BE2C (cell line): ENCODE results near the gene TCF4.

Experiments
- DNase-seq: peaks from one replicate; pipeline ENCODE4 v3.0.0-alpha.2; 2020
- H3K27me3 ChIP-seq: fragments of 250-450 bp; sonication (Bioruptor Pico); 2 replicates; pipeline ENCODE4 v1.5.1; 2020; ENCODE audit warnings: mild to moderate bottlenecking
- H3K36me3 ChIP-seq: fragments of 250-450 bp; sonication (Bioruptor Pico); 2 replicates; pipeline ENCODE4 v1.5.1; 2020; ENCODE audit warnings: mild to moderate bottlenecking
- H3K4me1 ChIP-seq: fragments of 250-450 bp; sonication (Bioruptor Pico); 2 replicates; pipeline ENCODE4 v1.5.1; 2020
- H3K4me3 ChIP-seq: 2 replicates; pipeline ENCODE4 v1.5.1; 2011; ENCODE audit warnings: low read depth, low read length
- H3K9me3 ChIP-seq: fragments of 250-450 bp; sonication (Bioruptor Pico); 2 replicates; pipeline ENCODE4 v1.5.1; 2020
- TF ChIP-seq, protein P1 (sequence below): IDR thresholded peaks from 2 replicates; pipeline ENCODE4 v1.5.1; 2012; ENCODE audit warnings: mild to moderate bottlenecking, low read depth, low read length

Gene TCF4

GRCh38 chr18:55369346-55369745 lies 218.6 kb downstream of the TCF4 start:
- Histone ChIP-seq H3K9me3 (no peaks in the 10 kb centered on the region), H3K27me3 (no peaks in the 10 kb centered on the region), H3K4me1 (no peaks in the 10 kb centered on the region), H3K36me3 (no peaks in the 10 kb centered on the region), H3K4me3 (no peak overlapping the region)
- DNase-seq = no peak
- TF ChIP-seq, protein P1, sequence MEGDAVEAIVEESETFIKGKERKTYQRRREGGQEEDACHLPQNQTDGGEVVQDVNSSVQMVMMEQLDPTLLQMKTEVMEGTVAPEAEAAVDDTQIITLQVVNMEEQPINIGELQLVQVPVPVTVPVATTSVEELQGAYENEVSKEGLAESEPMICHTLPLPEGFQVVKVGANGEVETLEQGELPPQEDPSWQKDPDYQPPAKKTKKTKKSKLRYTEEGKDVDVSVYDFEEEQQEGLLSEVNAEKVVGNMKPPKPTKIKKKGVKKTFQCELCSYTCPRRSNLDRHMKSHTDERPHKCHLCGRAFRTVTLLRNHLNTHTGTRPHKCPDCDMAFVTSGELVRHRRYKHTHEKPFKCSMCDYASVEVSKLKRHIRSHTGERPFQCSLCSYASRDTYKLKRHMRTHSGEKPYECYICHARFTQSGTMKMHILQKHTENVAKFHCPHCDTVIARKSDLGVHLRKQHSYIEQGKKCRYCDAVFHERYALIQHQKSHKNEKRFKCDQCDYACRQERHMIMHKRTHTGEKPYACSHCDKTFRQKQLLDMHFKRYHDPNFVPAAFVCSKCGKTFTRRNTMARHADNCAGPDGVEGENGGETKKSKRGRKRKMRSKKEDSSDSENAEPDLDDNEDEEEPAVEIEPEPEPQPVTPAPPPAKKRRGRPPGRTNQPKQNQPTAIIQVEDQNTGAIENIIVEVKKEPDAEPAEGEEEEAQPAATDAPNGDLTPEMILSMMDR = no peak

GRCh38 chr18:55365342-55365741 lies 222.7 kb downstream of the TCF4 start:
- H3K27me3 ChIP-seq = no peaks in the 10 kb centered on the region
- no peaks in the 10 kb centered on the region for H3K9me3 ChIP-seq
- no peak for DNase-seq
- H3K4me3 ChIP-seq = no peak overlapping the region
- no peaks in the 10 kb centered on the region for H3K4me1 ChIP-seq
- TF ChIP-seq, protein P1 = no peak
- no peaks in the 10 kb centered on the region for H3K36me3 ChIP-seq

DNA sequence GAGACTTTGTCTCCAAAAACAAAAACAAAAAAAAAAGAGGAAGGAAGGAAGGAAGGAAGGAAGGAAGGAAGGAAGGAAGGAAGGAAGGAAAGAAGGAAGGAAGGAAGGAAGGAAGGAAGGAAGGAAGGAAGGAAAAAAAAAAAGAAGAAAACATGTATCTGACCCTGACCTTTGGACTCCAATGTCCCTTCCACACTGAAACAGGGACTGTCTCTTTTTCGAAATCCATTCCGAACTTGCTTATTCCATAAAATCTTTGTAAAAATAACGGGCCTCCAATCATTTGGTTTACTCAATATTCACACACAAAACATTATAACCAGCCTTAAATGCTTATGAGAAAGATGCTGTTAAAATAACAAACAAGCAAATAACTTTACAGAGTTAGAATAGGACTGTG lies 225.7 kb downstream of the TCF4 start:
- Histone ChIP-seq H3K36me3 (no peaks in the 10 kb centered on the region), H3K4me3 (no peak overlapping the region)
- TF ChIP-seq, protein P1 = no peak

DNA sequence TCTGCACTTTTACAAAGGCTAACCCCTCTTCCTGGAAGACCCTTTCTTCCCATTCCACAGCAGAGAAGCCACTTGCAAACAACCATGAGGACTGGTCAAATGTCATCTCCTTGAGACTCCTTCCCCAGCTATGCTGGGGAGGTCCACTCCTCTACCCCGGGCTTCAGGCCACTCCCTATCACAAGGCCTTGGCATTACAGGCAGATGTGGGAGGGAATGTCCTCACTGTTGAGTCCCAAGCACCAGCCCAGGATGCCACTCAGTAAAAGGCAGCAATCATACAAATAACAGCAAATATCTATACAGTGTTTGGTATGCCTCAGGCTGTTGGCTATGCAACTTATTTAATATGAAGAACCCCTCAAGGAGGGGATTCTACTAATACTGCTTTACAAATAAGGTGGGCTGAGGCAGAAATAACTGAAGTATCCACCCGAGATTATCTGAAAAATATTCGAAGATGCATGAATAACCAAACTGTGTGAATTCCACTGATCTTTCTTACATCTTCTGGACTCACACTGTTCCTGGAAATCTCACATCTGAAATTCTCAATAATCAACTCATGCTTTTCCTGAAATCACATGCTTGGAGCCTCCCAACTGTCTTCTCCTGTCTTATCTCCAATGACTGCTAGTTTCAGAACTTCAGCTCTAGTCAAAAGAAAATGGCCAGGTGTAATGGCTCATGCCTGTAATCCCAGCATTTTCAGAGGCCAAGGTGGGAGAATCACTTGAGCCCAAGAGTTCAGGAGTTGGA lies 226.3 kb downstream of the TCF4 start:
- no peaks in the 10 kb centered on the region for H3K27me3 ChIP-seq
- no peaks in the 10 kb centered on the region for H3K9me3 ChIP-seq
- no peak overlapping the region for H3K4me3 ChIP-seq
- H3K4me1 ChIP-seq = no peaks in the 10 kb centered on the region
- TF ChIP-seq, protein P1 = no peak
- no peak for DNase-seq
- no peaks in the 10 kb centered on the region for H3K36me3 ChIP-seq

More for the DNA sequence above, 225.7 kb downstream of the TCF4 start:
- no peak for DNase-seq
- Histone ChIP-seq H3K4me1 (no peaks in the 10 kb centered on the region), H3K9me3 (no peaks in the 10 kb centered on the region), H3K27me3 (no peaks in the 10 kb centered on the region)

DNA sequence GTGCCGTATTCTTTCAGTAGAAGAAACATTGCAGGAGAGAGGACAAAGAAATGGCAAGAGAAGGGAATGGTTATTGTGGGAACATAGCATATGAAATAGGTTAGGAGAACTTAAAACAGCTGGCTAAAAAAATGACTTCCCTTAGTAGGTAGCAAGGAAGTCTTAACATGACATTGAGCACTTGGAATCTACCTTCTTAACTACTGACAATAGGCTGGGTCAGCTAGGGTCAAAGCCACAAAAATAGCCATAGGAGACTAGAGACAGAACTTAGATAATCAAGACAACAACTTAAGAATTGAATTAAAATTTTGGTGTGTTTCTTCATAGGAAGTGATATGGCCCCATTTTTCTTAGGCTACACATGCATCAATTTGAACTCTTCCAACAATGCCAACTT lies 227.9 kb downstream of the TCF4 start:
- Histone ChIP-seq H3K4me3 (no peak overlapping the region), H3K9me3 (no peaks in the 10 kb centered on the region), H3K4me1 (peaks cover 6% of the 10 kb centered on the region; the same call in 1 of the 2 replicates), H3K36me3 (no peaks in the 10 kb centered on the region), H3K27me3 (no peaks in the 10 kb centered on the region)
- no peak for DNase-seq
- TF ChIP-seq, protein P1 = no peak

- no peak for DNase-seq
- no peaks in the 10 kb centered on the region for H3K9me3 ChIP-seq
- no peaks in the 10 kb centered on the region for H3K36me3 ChIP-seq
- TF ChIP-seq, protein P1 = no peak
- H3K4me3 ChIP-seq = no peak overlapping the region
- peaks cover 24% of the 10 kb centered on the region for H3K4me1 ChIP-seq
- no peaks in the 10 kb centered on the region for H3K27me3 ChIP-seq
Observed at GRCh38 chr18:55356815-55357214, 231.2 kb downstream of the TCF4 start.
